DND-41 (cell line): Measurements from ENCODE around the gene SYNE3.

ENCODE experiments used
- EZH2 ChIP-seq: IDR thresholded peaks from 3 replicates; pipeline ENCODE4 v1.6.1; 2012; ENCODE audit warnings: borderline replicate concordance, low read depth, mild to moderate bottlenecking, moderate library complexity, low read length, inconsistent platforms; ENCODE audit not compliant: severe bottlenecking
- TF ChIP-seq, protein P1 (sequence below): IDR thresholded peaks from 2 replicates; pipeline ENCODE4 v1.5.1; 2012; ENCODE audit warnings: borderline replicate concordance, low read length, moderate library complexity, mild to moderate bottlenecking; ENCODE audit not compliant: poor library complexity, severe bottlenecking; ENCODE audit errors: extremely low read depth

DNA sequence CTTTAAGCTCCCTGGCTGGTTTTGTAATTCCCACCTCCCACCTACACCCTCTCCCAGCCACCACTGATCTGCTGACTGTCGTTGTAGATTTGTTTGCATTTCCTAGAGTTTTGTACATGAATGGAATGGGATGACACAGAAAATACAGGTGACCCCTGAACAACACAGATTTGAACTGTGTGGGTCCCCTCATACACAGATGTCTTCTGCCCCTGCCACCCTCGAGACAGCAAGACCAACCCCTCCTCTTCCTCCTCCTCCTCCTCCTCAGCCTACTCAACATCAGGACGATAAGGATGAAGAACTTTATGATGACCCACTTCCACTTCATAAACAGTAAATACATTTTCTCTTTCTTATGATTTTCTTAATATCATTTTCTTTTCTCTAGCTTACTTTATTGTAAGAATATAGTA, 28.8 kb downstream of the SYNE3 start:
- TF ChIP-seq, protein P1, sequence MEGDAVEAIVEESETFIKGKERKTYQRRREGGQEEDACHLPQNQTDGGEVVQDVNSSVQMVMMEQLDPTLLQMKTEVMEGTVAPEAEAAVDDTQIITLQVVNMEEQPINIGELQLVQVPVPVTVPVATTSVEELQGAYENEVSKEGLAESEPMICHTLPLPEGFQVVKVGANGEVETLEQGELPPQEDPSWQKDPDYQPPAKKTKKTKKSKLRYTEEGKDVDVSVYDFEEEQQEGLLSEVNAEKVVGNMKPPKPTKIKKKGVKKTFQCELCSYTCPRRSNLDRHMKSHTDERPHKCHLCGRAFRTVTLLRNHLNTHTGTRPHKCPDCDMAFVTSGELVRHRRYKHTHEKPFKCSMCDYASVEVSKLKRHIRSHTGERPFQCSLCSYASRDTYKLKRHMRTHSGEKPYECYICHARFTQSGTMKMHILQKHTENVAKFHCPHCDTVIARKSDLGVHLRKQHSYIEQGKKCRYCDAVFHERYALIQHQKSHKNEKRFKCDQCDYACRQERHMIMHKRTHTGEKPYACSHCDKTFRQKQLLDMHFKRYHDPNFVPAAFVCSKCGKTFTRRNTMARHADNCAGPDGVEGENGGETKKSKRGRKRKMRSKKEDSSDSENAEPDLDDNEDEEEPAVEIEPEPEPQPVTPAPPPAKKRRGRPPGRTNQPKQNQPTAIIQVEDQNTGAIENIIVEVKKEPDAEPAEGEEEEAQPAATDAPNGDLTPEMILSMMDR = no peak
- TF ChIP-seq EZH2 = no peak
